Measurements from ENCODE around the gene SLC6A11.

The SLC6A11 gene

DNA sequence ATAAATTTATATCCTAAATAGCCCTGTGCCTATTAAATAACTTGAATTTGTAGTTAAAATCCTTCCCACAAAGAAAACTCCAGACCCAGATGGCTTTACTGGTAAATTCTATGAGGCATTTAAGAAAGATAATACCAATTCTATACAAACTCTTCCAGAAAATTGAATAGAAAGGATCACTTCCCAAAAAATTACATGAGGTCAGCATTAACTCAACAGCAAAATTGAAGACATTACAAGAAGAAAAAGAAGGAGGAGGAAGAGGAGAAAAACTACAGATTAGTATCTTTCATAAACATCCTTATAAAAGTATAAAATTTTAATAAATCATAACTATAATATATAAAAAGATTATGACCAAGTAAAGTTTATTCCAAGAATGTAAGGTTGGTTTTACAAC is 29.4 kb upstream of the SLC6A11 start:
- in situ Hi-C loops (cut with MboI; ENCODE audit: low sequenced_read_pairs) = no loop called here

DNA sequence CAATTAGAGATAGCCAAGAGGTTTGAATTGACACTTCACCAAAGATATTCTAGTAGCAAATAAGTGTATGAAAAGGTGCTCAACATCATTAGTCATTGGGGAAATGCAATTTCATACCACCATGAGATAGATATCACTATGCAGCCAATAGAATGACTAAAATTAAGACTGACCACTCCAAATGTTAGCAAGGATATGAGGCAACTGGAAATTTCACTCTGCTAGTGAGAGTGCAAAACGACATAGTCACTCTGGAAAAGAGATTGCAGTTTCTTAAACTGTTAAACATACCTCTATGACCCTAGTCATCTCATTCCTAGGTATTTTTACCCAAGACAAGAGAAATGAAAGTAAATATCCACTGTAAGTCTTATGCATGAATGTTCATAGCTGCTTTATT is 27.6 kb upstream of the SLC6A11 start:
- in situ Hi-C loops (cut with MboI; ENCODE audit: low sequenced_read_pairs) = no loop called here

DNA sequence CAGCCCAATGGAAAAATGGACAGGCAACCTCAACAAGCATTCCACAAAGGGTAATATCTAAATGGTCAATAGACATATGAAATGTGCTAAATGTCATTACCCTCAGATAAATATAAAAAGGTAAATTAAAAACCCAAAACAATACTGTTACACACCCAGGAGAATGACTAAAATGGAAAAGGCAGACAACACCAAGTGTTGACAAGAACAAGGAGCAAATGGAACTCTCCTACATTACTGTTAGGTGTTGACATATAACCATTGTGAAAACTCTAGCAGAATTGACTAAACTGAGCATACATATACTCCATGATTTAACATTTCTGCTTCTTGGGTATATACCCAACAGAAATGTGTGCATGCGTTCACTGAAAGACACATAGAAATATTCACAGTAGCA is 25.3 kb upstream of the SLC6A11 start:
- in situ Hi-C loops (cut with MboI; ENCODE audit: low sequenced_read_pairs) = no loop called here

DNA sequence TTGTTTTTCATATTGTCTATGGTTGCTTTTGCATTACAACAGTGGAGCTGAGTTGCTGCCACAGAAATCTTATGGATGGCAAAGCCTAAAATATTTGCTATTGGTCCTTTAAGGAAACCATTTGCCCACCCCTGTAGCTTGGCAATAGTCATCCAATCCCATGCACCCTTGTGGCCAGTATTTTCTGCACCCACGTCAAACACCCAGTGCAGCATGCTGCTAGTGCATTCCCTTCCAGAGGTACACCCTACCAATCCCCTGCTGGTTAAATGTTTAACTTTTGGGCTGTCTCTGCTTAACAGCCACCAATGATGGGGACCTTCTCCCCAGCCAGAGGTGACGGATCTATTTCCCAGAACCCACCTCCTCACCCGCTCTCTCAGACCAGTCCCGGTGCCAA is 23.8 kb upstream of the SLC6A11 start:
- in situ Hi-C loops (cut with MboI; ENCODE audit: low sequenced_read_pairs) = no loop called here

DNA sequence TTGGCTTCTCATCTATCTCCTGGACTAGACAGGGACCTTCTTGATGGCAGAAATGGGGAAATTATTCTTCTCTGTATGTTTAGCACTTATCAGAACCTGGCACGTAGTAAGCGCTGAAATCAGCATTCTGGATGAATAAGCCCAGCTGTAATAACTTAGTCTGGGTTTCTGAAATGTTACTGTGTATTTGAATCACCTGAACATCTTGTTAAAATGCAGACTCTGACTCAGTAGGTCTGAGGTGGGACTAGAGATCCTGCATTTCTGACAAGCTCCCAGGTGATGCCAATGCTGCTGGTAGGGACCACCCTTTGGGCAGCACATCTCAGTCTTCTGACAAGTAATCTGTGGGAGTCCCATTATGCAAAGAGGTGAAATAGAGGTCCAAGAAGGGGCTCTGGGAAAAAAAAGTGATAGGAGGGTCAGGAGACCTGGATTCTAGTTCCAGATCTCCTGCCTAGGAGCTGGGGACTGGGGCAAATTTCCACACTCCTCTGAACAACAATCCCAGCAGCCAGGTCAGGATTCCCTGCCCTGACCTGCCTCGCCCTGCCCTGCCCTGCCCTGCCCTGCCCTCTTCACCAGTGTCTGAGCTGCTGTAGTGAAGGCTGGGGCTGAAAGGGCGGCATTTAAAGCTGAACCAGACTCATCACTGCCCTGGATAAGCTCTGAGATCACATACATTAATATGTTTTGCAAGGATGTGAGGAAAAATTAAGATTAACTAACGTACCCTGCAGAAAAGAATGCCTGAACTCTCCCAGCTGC is 17.2 kb upstream of the SLC6A11 start:
- in situ Hi-C loops (cut with MboI; ENCODE audit: low sequenced_read_pairs) = no loop called here

DNA sequence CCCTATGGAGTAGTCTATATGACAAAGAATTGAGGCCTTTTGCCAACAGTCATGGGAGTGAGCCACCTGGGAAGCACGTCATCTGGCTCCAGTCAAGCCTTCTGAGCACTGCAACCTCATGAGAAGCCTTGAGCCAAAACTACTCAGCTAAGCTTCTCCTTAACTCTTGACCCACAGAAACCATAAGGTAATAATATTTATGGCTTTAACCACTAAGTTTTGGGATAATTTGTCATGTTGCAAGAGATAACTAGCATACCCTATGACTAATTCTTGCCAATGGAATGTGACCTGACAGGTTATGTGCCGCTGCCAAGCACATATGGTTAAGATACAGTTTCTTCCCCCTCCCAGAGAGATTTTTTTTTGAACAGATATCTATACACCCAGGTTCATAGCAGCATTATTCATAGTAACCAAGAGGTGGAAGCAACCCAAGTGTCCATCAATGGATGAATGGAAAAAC is 11.8 kb upstream of the SLC6A11 start:
- in situ Hi-C loops (cut with MboI; ENCODE audit: low sequenced_read_pairs) = no loop called here

DNA sequence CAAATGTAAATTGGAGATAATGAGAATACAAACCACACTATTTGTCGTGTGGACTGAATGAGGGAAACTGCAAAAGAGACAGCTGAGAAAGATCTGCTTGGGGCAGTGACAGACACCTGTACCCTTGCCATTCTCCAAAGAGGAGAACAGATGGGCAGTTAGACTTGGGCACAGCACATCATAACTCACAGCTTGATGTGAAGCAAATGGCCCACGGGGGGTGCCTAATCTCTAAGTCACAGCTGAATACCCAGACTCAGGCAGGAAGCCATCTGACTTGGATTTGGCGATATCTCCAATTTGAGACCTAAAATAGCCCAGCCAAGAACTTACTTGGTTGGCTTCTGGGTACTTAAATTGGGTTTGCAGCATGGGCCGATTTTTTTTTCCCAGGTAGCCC is 10.0 kb upstream of the SLC6A11 start:
- in situ Hi-C loops (cut with MboI; ENCODE audit: low sequenced_read_pairs) = no loop called here

DNA sequence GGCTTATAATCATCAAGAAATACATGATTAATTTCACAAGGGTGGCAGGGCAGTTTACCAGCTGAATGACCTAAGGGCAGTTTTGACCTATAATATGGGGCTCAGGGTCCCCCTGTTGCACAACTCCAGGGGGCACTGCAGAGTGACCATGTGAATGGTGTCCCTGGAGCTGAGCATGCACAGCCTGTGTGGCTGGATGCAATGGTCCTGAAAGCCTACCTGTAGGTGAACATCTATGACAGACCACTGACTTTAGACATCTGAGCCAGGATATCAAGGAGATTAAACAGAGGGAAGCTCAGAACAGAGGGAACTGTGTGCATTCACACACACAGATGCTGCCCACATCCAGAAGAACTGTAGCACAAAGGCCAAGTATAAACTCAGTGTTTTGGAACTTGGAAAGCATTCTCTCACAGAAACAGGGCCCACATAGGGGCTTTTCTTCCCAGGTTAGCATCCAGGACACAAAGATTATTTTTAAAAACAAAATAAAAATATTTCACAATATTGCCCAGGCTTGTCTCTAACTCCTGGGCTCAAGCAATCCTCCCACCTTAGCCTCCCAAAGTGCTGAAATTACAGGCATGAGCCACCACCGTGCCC is 7.8 kb upstream of the SLC6A11 start:
- in situ Hi-C loops (cut with MboI; ENCODE audit: low sequenced_read_pairs) = no loop called here

DNA sequence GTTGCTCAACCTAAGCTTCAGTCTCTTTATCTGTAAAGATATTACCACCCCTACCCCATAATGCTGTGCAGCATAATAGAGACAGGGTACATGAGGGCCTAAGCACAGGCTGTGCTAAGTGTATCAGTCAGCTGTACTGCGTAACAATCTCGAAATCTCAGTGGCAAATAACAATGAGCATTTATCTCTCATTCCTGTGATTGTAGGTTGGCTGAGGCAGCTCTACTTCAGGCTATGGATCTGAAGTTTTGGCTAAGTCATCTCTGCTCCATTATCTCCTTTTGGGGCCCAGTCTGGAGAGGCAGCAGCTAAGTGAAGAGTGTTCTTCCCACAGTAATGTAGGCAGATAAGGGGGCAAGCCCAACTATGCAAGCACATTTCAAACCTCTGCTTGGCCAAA is 7.1 kb upstream of the SLC6A11 start:
- in situ Hi-C loops (cut with MboI; ENCODE audit: low sequenced_read_pairs) = no loop called here

DNA sequence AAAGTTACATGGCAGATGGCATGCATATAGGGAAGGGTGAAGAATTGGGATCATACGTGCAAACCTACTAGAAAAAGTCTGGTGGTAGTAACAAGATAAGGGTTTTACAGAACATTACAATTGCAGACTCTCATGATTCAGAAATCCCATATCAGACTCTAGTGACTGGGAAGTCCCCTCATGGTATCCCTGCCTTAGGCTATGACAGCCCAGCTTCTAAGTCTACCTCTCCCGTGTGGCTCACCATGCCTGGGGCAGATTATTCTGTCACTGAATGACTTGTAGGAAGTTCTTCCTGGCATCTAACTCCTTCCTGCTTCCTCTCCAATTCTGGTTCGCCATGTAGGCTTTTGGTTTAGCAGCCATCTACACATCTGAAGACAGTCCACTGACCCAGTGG is 5.7 kb upstream of the SLC6A11 start:
- in situ Hi-C loops (cut with MboI; ENCODE audit: low sequenced_read_pairs) = no loop called here

DNA sequence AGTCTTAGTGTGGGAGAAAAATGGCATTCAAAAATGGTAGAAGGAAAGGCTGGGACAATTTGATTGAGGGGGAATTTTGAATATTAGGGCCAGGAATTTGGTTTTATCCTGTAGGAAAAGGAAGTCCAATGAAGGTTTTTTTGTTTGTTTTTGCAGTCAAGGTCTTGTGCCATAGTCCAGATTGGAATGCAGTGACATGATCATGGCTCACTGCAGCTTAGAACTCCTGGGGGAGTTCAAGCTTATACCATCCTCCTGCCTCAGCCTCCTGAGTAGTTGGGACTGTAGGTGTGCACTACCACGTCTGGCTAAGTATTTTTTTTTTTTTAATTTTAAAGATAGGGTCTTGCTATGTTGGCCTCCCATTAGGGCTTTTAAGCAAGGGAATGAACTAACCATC is 2.6 kb upstream of the SLC6A11 start:
- in situ Hi-C loops (cut with MboI; ENCODE audit: low sequenced_read_pairs) = no loop called here

DNA sequence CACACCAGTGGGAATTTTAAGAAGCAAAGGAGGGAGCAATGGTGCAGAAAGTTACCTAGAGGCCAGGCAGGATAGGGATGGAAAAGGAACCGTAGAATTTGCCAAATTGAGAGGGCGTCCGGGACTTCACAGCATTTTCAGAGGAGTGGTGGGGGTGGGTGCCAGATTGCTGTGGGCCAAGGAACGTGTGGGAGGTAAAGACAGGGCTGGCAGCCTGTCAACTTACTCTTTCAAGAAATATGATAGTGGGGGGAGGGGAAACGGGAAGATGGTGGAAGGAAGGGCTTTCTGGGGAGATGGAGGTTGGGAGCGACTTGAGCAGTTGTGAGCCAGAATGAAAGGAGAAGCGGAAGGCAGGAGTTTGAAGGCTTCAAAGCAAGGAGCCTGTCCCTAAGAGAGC is 1.4 kb upstream of the SLC6A11 start:
- in situ Hi-C loops (cut with MboI; ENCODE audit: low sequenced_read_pairs) = no loop called here

DNA sequence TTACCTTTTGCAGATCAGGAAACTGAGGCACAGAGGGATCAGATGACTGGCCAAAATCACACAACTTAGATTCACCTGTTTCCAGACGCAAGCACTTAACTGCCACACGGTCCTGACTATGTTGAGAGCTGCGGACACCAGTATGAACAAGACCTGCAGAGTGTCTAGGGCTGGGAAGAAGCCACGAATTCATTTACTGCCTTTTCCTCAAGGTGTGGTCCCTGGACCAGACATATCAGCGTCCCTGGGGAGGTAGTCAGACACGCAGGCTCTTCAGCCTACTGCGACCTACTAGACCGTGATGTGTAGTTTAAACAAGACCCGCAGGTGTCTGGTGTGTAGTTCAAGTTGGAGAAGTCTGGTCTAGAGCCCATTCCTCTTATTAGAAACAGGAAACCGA is 541 bp upstream of the SLC6A11 start:
- in situ Hi-C loops (cut with MboI; ENCODE audit: low sequenced_read_pairs) = no loop called here

DNA sequence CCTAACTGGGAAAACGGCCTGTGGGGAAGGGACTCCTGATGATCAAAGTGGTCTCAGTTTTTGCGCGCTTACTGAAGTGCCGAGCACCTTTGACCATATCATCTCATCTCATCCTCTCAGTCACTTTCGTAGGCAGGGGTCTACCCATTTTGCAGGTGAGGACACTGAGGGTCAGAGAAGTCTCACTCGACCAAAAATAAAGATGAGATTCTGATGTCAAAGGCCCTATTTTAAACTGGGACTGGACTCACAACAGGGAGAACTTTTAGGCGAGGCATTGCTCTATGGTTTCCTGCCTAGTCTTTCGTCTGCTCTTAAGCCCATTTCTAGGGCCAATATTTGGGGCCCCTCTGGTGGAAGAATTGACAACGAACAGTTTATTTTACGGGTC is 830 bp downstream of the SLC6A11 start:
- in situ Hi-C loops (cut with MboI; ENCODE audit: low sequenced_read_pairs) = no loop called here

DNA sequence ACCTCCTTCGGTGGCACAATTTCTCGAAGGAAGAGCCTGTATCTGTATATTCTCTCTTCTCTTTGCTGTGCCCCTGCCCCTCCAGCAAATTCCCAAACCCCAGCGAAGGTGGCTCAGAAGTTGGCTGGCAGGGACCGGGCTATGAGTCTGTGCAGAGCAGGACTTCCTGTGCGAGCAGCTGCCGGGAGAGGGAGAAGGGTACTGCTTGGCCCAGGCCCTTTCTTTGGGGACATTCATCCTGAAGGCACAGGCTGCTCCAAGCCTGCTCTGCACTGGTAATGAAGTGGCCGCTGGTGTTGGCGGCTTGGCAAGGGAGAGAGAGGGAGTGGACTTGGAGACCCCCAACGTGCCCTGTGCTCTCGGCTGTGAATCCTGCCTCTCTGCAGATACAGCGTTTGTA is 1.5 kb downstream of the SLC6A11 start:
- in situ Hi-C loops (cut with MboI; ENCODE audit: low sequenced_read_pairs) = no loop called here

DNA sequence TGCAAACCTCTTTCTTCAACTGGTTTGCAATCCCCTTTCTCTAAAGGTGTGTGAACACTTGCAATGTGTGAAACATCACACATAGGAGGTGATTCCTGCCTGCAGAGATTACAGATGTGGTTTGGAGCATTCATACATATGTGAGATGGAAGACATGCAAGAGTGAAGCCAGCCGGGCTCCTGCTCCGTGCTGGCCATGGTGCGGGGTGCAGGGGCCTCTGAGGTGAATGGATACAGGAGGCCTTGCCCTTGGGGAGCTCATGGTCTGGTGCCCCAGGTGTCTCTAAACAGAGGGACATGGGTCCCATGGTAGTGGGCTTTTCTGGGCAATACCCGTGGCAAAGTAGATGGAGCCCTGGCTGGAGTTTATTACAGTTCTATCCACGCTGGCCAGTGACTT is 6.0 kb downstream of the SLC6A11 start:
- in situ Hi-C loops (cut with MboI; ENCODE audit: low sequenced_read_pairs) = no loop called here

DNA sequence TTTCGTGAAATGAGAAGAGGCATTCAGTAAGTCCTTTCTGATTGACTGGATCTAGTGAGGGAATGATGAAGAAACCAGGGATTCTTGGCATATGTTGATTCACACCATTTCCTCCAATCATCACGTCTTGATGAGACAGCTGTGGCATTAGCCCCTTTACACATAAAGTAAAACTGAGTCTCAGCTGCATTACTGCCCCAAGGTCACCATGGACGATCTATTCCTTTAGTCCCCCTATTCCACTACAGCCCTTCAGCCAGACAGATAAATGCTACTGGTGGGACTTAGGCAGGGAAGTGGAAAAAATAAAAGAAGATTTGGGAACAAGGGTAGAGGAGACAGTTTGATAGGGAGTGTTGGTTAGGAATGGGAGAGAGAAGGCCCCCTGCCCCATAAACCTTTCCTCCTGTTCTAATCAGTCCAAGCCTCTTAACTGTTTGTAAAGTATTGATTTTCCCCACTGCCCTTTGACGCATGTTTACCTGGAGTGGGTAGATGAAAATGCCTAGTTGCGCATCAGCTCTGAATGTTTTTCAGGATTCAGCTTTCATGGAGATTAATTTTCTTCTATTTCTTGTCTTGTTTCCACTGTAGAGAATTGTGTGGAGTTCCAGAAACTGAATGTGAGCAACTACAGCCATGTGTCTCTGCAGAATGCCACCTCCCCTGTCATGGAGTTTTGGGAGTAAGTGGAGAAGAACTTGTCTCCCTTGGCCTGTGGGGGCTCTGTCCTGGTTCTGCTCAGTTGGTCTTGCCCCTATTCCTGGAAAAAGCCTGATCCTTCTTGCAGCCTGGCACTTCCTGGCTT is 6.9 kb downstream of the SLC6A11 start:
- in situ Hi-C loops (cut with MboI; ENCODE audit: low sequenced_read_pairs) = no loop called here

DNA sequence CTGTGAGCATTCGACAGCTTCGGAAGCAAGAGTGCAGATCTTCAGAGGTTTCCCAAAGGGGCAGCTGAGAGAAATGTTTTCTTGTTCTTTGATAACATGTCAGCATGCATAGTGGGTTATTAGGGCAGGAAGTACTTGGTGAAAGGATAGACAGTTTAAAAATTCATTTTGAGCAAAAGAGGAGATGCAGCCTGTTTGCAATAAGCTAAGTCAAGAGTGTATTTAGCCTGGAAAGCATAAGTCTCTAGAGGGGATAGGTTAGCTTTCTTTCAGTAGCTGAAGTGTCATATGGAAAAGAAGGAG is 7.4 kb downstream of the SLC6A11 start:
- in situ Hi-C loops (cut with MboI; ENCODE audit: low sequenced_read_pairs) = no loop called here

DNA sequence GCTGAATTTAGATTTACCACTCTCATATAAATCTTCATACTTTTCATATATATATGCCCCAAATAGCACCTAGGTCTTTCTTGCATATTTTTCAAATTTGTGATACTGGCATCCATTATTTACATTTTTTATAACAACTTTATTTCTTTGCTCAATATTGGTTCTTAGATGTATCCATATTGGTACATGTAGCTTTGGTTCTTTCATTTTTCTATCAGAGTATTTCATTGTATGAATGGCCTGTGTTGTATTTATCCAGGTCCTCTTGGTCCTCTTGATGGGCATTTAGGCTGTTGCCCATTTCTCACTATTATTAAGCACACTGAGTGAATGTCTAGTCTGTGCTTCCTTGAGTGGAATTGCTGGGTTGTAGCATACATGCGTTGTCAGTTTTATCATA is 8.4 kb downstream of the SLC6A11 start:
- in situ Hi-C loops (cut with MboI; ENCODE audit: low sequenced_read_pairs) = no loop called here

DNA sequence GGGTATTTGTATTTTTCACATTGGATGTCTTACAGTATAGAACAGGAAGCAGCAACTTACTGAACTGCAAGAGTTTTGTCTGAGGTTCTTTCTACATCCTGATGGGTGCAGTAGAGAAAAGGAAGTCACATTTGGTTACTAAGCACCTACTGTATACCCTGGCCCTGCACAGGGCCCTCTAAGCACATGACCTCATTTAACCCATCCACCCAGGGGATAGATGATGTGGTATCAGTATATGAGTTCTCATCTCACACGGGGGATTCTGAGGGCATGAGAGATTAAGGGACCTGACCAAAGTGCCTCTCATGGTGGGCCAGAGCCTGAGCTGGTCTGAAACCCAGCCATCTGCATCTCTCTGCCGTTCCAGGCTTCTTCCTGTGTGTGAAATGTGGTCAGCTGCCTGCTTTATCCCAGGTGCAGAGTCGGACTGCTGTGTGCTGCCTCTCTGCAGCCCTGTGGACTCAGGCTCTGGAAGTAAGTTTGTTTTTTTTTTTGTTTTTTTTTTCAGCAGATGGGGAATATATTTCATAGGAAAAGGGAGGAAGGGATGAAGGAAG is 17.9 kb downstream of the SLC6A11 start:
- in situ Hi-C loops (cut with MboI; ENCODE audit: low sequenced_read_pairs) = no loop called here

DNA sequence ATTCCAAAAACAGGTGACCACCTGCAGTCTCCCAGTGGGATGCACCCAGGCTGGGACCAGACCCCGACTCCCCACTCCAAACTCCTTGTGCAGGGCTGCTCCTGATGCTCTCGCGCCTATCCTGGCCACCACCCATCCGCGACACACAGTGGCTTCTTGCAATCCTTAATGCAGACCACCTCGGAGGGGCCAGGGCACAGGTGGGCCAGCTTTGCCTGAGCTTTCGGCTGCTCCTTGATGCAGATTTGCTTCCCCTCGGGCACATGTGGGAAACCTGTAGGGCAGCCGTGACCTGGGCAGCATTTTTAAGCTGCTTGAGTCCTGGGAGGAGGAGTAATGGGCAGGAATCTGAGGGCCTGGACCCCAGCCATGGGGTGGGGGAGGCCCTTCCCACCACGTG is 18.9 kb downstream of the SLC6A11 start:
- in situ Hi-C loops (cut with MboI; ENCODE audit: low sequenced_read_pairs) = no loop called here

DNA sequence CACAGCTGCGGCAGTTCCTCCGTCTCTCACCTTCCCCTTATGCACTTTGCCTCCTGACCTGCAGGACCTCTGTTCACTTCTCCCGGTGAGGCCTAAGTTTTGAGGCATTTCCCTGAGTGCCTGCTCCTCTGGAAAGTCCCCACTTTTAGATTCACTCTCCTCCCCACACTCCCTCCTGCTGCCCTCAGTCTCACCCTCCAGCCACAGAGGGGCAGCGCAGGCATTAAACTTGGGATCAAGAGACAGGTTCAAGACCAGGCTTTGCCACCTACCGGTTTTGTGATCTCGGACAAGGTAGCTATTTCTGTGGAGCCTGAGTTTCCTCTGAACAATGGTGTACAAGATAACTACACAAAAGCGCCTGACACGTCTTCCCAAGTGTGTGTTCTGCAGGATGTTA is 19.4 kb downstream of the SLC6A11 start:
- in situ Hi-C loops (cut with MboI; ENCODE audit: low sequenced_read_pairs) = no loop called here
